Stimulated activated CD4-positive, alpha-beta T cell treated with anti-CD3 and anti-CD28 coated beads, Interleukin-4, amount 100 ng/mL, for 48 hours (primary cell): ENCODE data around the gene YBX3.
A peak's percentile ranks its signal among the peaks of the same experiment; 100 is the strongest.
"Not testable (repeated sequence)": the region's sequence is repeated elsewhere in the genome, so short reads cannot be mapped to it uniquely, and the experiment has no call there.

Source experiments
- DNase-seq, 2 donors: peaks; one replicate each; pipeline ENCODE4 v3.0.0-alpha.2; 2020; ENCODE audit warnings: low read depth in 2 of 2

Gene YBX3

GRCh38 chr12:10722905-10723746, at the start of gene YBX3:
Gene YBX3, minus strand, starts transcription at chr12:10723323. Its CDS starts 212 bp downstream, at chr12:10723111.
- peak; percentile 38 to 40 for DNase-seq

GRCh38 chr12:10771132-10771733, 48.1 kb upstream of the YBX3 start:
- DNase-seq: no peak

- DNase-seq: no peak
Measured at GRCh38 chr12:10759657-10760056, 36.5 kb upstream of the YBX3 start.

GRCh38 chr12:10756194-10756593, 33.1 kb upstream of the YBX3 start:
- DNase-seq: no peak

GRCh38 chr12:10753059-10753458, 29.9 kb upstream of the YBX3 start:
- DNase-seq: no peak

GRCh38 chr12:10750385-10750727, 27.2 kb upstream of the YBX3 start:
- no peak for DNase-seq

- DNase-seq: peak; percentile 37 to 38
Measured at GRCh38 chr12:10749700-10750384, 26.7 kb upstream of the YBX3 start.

GRCh38 chr12:10747730-10748129, 24.6 kb upstream of the YBX3 start:
- no peak for DNase-seq

GRCh38 chr12:10743420-10743819, 20.3 kb upstream of the YBX3 start:
- DNase-seq: not testable (repeated sequence)

- no peak for DNase-seq
Measured at GRCh38 chr12:10741845-10742244, 18.7 kb upstream of the YBX3 start.

- no peak for DNase-seq
Measured at GRCh38 chr12:10740182-10740581, 17.1 kb upstream of the YBX3 start.

GRCh38 chr12:10739157-10740118, 16.3 kb upstream of the YBX3 start:
- no peak for DNase-seq

GRCh38 chr12:10737249-10737648, 14.1 kb upstream of the YBX3 start:
- no peak for DNase-seq

- DNase-seq: no peak
Measured at GRCh38 chr12:10736463-10736862, 13.3 kb upstream of the YBX3 start.

GRCh38 chr12:10735428-10735827, 12.3 kb upstream of the YBX3 start:
- DNase-seq: no peak

- no peak for DNase-seq
Measured at GRCh38 chr12:10732549-10732948, 9.4 kb upstream of the YBX3 start.

- no peak for DNase-seq
Measured at GRCh38 chr12:10732066-10732465, 8.9 kb upstream of the YBX3 start.

- DNase-seq: no peak
Measured at GRCh38 chr12:10730559-10730958, 7.4 kb upstream of the YBX3 start.

- no peak for DNase-seq
Measured at GRCh38 chr12:10728091-10728490, 5.0 kb upstream of the YBX3 start.

GRCh38 chr12:10726945-10727344, 3.8 kb upstream of the YBX3 start:
- no peak for DNase-seq

- no peak for DNase-seq
Measured at GRCh38 chr12:10725003-10725402, 1.9 kb upstream of the YBX3 start.

GRCh38 chr12:10722502-10722904, 620 bp downstream of the YBX3 start:
- DNase-seq: peak; percentile 37 to 49
